Breast epithelium (tissue), 4 donors: Measurements from ENCODE around the gene CCDC196. TPM values are rescaled to one million over a fixed set of nuclear protein-coding genes. Genes with fewer than 3 reads are reported as not detected.
"Not testable (repeated sequence)": the region's sequence is repeated elsewhere in the genome, so short reads cannot be mapped to it uniquely, and the experiment has no call there.

Experiments used
- DNase-seq, 2 donors: peaks; one replicate each; pipeline ENCODE4 v3.0.0-alpha.2; 2019; ENCODE audit warnings: low spot score in 2 of 2
- H3K27ac ChIP-seq, 2 donors: fragments of 200-600 bp; sonication (generic) in 1 of 2; one replicate each; pipeline ENCODE4 v1.5.1; 2016 to 2019; ENCODE audit warnings: mild to moderate bottlenecking in 1 of 2
- H3K27me3 ChIP-seq, 2 donors: fragments of 200-600 bp; sonication (generic) in 1 of 2; one replicate each; pipeline versions ENCODE4 v1.5.1 to v1.6.0; 2017 to 2019; ENCODE audit warnings: control low read depth in 1 of 2, mild to moderate bottlenecking in 1 of 2
- H3K36me3 ChIP-seq: fragments of 200-600 bp; one replicate; pipeline ENCODE4 v1.5.1; 2019
- H3K4me1 ChIP-seq, 2 donors: fragments of 200-600 bp; sonication (generic); one replicate each; pipeline ENCODE4 v1.5.1; 2016 to 2019; ENCODE audit warnings: control low read depth in 1 of 2
- H3K4me3 ChIP-seq, 3 donors: fragments of 200-600 bp; sonication (generic); 1 replicate in 2 of 3; 2 replicates in 1 of 3; pipeline ENCODE4 v1.5.1; 2016 to 2019; ENCODE audit warnings: mild to moderate bottlenecking in 3 of 3, moderate library complexity in 2 of 3
- H3K9me3 ChIP-seq, 2 donors: fragments of 200-600 bp; sonication (generic) in 1 of 2; one replicate each; pipeline ENCODE4 v1.5.1; 2016 to 2019; ENCODE audit warnings: control low read depth in 1 of 2
- CTCF ChIP-seq, 3 donors: fragments of 450-650 bp; IDR thresholded peaks; one replicate each; pipeline ENCODE4 v1.5.1; 2016 to 2017; ENCODE audit warnings: antibody characterized with exemption in 3 of 3, mild to moderate bottlenecking in 3 of 3, moderate library complexity in 3 of 3
- POLR2A ChIP-seq: fragments of 450-650 bp; IDR thresholded peaks from one replicate; pipeline ENCODE4 v1.6.1; 2016; ENCODE audit warnings: antibody characterized with exemption, mild to moderate bottlenecking, moderate library complexity
- POLR2AphosphoS5 ChIP-seq, 3 donors: sonication (generic); formaldehyde crosslinking; IDR thresholded peaks; one replicate each; pipeline ENCODE4 v1.6.1; 2017; ENCODE audit warnings: antibody characterized with exemption in 3 of 3
- intact Hi-C: fragments of 100-400 bp; cut with DNase I; formaldehyde crosslinking; loops from one replicate; pipeline ENCODE4 v1.15.1; 2023; ENCODE audit warnings: low total_unique reads
- total RNA-seq, 3 donors: library from RNA; depleted of rRNA; stranded (reverse); fragments of >200 nt; gene quantifications; one replicate each; pipeline ENCODE4 v1.1.0, GENCODE V29; 2016

Gene CCDC196
- total RNA-seq, 3 donors from 2014 or later = not detected

GRCh38 chr14:66539034-66539433 lies 52.9 kb downstream of the CCDC196 start:
- H3K27ac ChIP-seq = no peak overlapping the region
- H3K4me1 ChIP-seq = no peaks in the 10 kb centered on the region
- H3K27me3 ChIP-seq = no peaks in the 10 kb centered on the region
- intact Hi-C loops = no loop called here
- no peak overlapping the region for H3K4me3 ChIP-seq
- no peak for TF ChIP-seq CTCF (IDR thresholded peaks at IDR 0.05)
- no peak for TF ChIP-seq POLR2AphosphoS5 (IDR thresholded peaks at IDR 0.05)
- TF ChIP-seq POLR2A = no peak
- DNase-seq = no peak
- H3K9me3 ChIP-seq = no peaks in the 10 kb centered on the region
- H3K36me3 ChIP-seq = no peaks in the 10 kb centered on the region

GRCh38 chr14:66540038-66540437 lies 53.9 kb downstream of the CCDC196 start:
- intact Hi-C loops = loop anchor here (10.0 kb wide), 1 partner anchor 385 kb away; no protein-coding TSS in a partner anchor
- Histone ChIP-seq H3K9me3 (no peaks in the 10 kb centered on the region), H3K27ac (no peak overlapping the region), H3K4me1 (no peaks in the 10 kb centered on the region), H3K4me3 (no peak overlapping the region), H3K27me3 (no peaks in the 10 kb centered on the region), H3K36me3 (no peaks in the 10 kb centered on the region)
- no peak for TF ChIP-seq POLR2A
- no peak for TF ChIP-seq CTCF (IDR thresholded peaks at IDR 0.05)
- no peak for TF ChIP-seq POLR2AphosphoS5 (IDR thresholded peaks at IDR 0.05)
- DNase-seq = no peak

- intact Hi-C loops = loop anchor here (10.0 kb wide), 1 partner anchor 383 kb away; no protein-coding TSS in a partner anchor
These were observed 55.5 kb downstream of the CCDC196 start for GRCh38 chr14:66541627-66542026.

GRCh38 chr14:66543996-66544395 lies 57.8 kb downstream of the CCDC196 start:
- no peak overlapping the region for H3K4me3 ChIP-seq
- H3K36me3 ChIP-seq = no peaks in the 10 kb centered on the region
- DNase-seq = no peak
- TF ChIP-seq CTCF (IDR thresholded peaks at IDR 0.05) = no peak
- TF ChIP-seq POLR2A = no peak
- no peak for TF ChIP-seq POLR2AphosphoS5 (IDR thresholded peaks at IDR 0.05)
- intact Hi-C loops = loop anchor here (10.0 kb wide), 1 partner anchor 381 kb away; no protein-coding TSS in a partner anchor
- no peaks in the 10 kb centered on the region for H3K4me1 ChIP-seq
- no peaks in the 10 kb centered on the region for H3K27me3 ChIP-seq
- no peak overlapping the region for H3K27ac ChIP-seq
- no peaks in the 10 kb centered on the region for H3K9me3 ChIP-seq

More at GRCh38 chr14:66541627-66542026, 55.5 kb downstream of the CCDC196 start:
- H3K27me3 ChIP-seq = no peaks in the 10 kb centered on the region
- no peaks in the 10 kb centered on the region for H3K4me1 ChIP-seq
- TF ChIP-seq POLR2A (no peak), POLR2AphosphoS5 (IDR thresholded peaks at IDR 0.05) (no peak), CTCF (IDR thresholded peaks at IDR 0.05) (no peak)
- no peak for DNase-seq
- no peak overlapping the region for H3K27ac ChIP-seq
- H3K4me3 ChIP-seq = no peak overlapping the region
- H3K9me3 ChIP-seq = no peaks in the 10 kb centered on the region
- H3K36me3 ChIP-seq = no peaks in the 10 kb centered on the region

- H3K36me3 ChIP-seq, H3K27me3 ChIP-seq, H3K4me3 ChIP-seq, DNase-seq, H3K9me3 ChIP-seq, H3K4me1 ChIP-seq, H3K27ac ChIP-seq: not testable (repeated sequence)
- intact Hi-C loops = loop anchor here (10.0 kb wide), 1 partner anchor 380 kb away; no protein-coding TSS in a partner anchor
These were observed 59.0 kb downstream of the CCDC196 start for GRCh38 chr14:66545191-66545590.

GRCh38 chr14:66545751-66546150 lies 59.6 kb downstream of the CCDC196 start:
- intact Hi-C loops = loop anchor here (10.0 kb wide), 1 partner anchor 379 kb away; no protein-coding TSS in a partner anchor
- not testable (repeated sequence) for H3K4me3 ChIP-seq, DNase-seq, H3K4me1 ChIP-seq, H3K27me3 ChIP-seq, H3K36me3 ChIP-seq, H3K9me3 ChIP-seq, H3K27ac ChIP-seq

Other genes with a start within 250 kb of the CCDC196 start
- gene GPHN, start 21.8 kb downstream of the CCDC196 start, total RNA-seq = 10 to 100 TPM; 20.9 to 39.0 (median 24.9) TPM